Esophagus squamous epithelium (tissue), 5 donors: Measurements from ENCODE around the gene CRELD2. TPM values are rescaled to one million over a fixed set of nuclear protein-coding genes. Genes with fewer than 3 reads are reported as not detected.
A peak's percentile ranks its signal among the peaks of the same experiment; 100 is the strongest.

Source experiments
- DNase-seq: peaks from one replicate; lab custom pipeline; 2025; lab: John Stamatoyannopoulos, UW
- H3K27ac ChIP-seq, 4 donors: fragments of 200-600 bp; sonication (generic); one replicate each; pipeline ENCODE4 v1.5.1; 2016 to 2019; ENCODE audit warnings: mild to moderate bottlenecking in 1 of 4
- H3K27me3 ChIP-seq, 4 donors: fragments of 200-600 bp; sonication (generic); 1 replicate in 3 of 4; 2 replicates in 1 of 4; pipeline versions ENCODE4 v1.5.1 to v1.6.0; 2017 to 2021; ENCODE audit warnings: antibody characterized with exemption in 1 of 4
- H3K36me3 ChIP-seq, 3 donors: fragments of 200-600 bp; sonication (generic); one replicate each; pipeline ENCODE4 v1.5.1; 2016 to 2019
- H3K4me1 ChIP-seq, 3 donors: fragments of 200-600 bp; sonication (generic); one replicate each; pipeline ENCODE4 v1.5.1; 2017 to 2019
- H3K4me3 ChIP-seq, 4 donors: fragments of 200-600 bp; sonication (generic); 1 replicate in 3 of 4; 2 replicates in 1 of 4; pipeline ENCODE4 v1.5.1; 2016 to 2019; ENCODE audit warnings: mild to moderate bottlenecking in 2 of 4, moderate library complexity in 1 of 4
- H3K9me3 ChIP-seq, 3 donors: fragments of 200-600 bp; sonication (generic); one replicate each; pipeline ENCODE4 v1.5.1; 2016 to 2019
- CTCF ChIP-seq, 6 experiments: fragments of 450-650 bp in 4 of 6; fragments of 200-600 bp in 2 of 6; sonication (generic) in 2 of 6; IDR thresholded peaks; one replicate each; pipeline ENCODE4 v1.5.1; 2016 to 2019; ENCODE audit warnings: antibody characterized with exemption in 6 of 6, mild to moderate bottlenecking in 4 of 6, moderate library complexity in 4 of 6
- POLR2A ChIP-seq, 4 donors: fragments of 450-650 bp; IDR thresholded peaks; one replicate each; pipeline ENCODE4 v1.6.1; 2017; ENCODE audit warnings: antibody characterized with exemption in 4 of 4, mild to moderate bottlenecking in 4 of 4, moderate library complexity in 3 of 4
- WGBS, 2 donors: methylation state at CpG; one replicate each; pipeline ENCODE4 v1.1.5; 2018; 5-methylcytosine and 5-hydroxymethylcytosine counted together
- intact Hi-C: fragments of 100-400 bp; cut with DNase I; formaldehyde crosslinking; loops from one replicate; pipeline ENCODE4 v1.15.0; 2022
- total RNA-seq, 4 donors: library from RNA; depleted of rRNA; stranded (reverse); fragments of >200 nt; gene quantifications; one replicate each; pipeline ENCODE4 v1.1.0, GENCODE V29; 2016
- donor health status: DM: yes; HTN: yes; CAD: no.

CRELD2 gene
- total RNA-seq, 4 donors from 2014 or later = 22.7 to 45.7 (median 35.5) TPM

- Histone ChIP-seq H3K36me3 (peaks cover 13 to 19% (median 17%) of the 10 kb centered on the region in 3 donors), H3K9me3 (no peaks in the 10 kb centered on the region), H3K27ac (peak overlapping the region in 1 of 4 donors; percentile 54), H3K27me3 (no peaks in the 10 kb centered on the region), H3K4me3 (no peak overlapping the region), H3K4me1 (peaks cover 30 to 66% (median 35%) of the 10 kb centered on the region in 3 donors)
- WGBS, 2 donors = 82 to 100% methylated on average over 3 to 7 of the region's 16 CpGs
- intact Hi-C loops = no loop called here
- TF ChIP-seq CTCF (IDR thresholded peaks at IDR 0.05) = no peak
- no peak for TF ChIP-seq POLR2A (IDR thresholded peaks at IDR 0.05)
- no peak for DNase-seq
Measured at GRCh38 chr22:49958366-49958921, 40.0 kb downstream of the CRELD2 start.

GRCh38 chr22:49958931-49959781 is 40.7 kb downstream of the CRELD2 start:
- no peak for TF ChIP-seq CTCF (IDR thresholded peaks at IDR 0.05)
- TF ChIP-seq POLR2A (IDR thresholded peaks at IDR 0.05) = no peak
- WGBS, 2 donors = 70 to 80% methylated on average over 17 of the region's 29 CpGs
- intact Hi-C loops = no loop called here
- H3K4me3 ChIP-seq = peak overlapping the region; percentile 70 to 92 (median 82)
- no peaks in the 10 kb centered on the region for H3K9me3 ChIP-seq
- no peak for DNase-seq
- peak overlapping the region; percentile 95 to 100 (median 99) for H3K27ac ChIP-seq
- no peaks in the 10 kb centered on the region for H3K27me3 ChIP-seq
- peaks cover 21 to 26% (median 23%) of the 10 kb centered on the region in 3 donors for H3K36me3 ChIP-seq
- peaks cover 30 to 66% (median 35%) of the 10 kb centered on the region in 3 donors for H3K4me1 ChIP-seq

GRCh38 chr22:49959782-49960158 is 41.3 kb downstream of the CRELD2 start:
- intact Hi-C loops = no loop called here
- no peaks in the 10 kb centered on the region for H3K27me3 ChIP-seq
- no peaks in the 10 kb centered on the region for H3K9me3 ChIP-seq
- no peak for TF ChIP-seq POLR2A (IDR thresholded peaks at IDR 0.05)
- TF ChIP-seq CTCF (IDR thresholded peaks at IDR 0.05) = peak in 3 of 6 experiments; percentile 3 to 17 (median 13)
- H3K4me1 ChIP-seq = peaks cover 32 to 66% (median 36%) of the 10 kb centered on the region in 3 donors
- H3K27ac ChIP-seq = peak overlapping the region; percentile 95 to 100 (median 99)
- no peak for DNase-seq
- H3K36me3 ChIP-seq = peaks cover 23 to 32% (median 29%) of the 10 kb centered on the region in 3 donors
- peak overlapping the region; percentile 70 to 92 (median 82) for H3K4me3 ChIP-seq
- WGBS, 2 donors = 0% methylated on average over 2 of the region's 21 CpGs; no CpG with 5 or more reads in 1 of the 2 donors

GRCh38 chr22:49960159-49961004 is 41.9 kb downstream of the CRELD2 start, which contains the start of gene PIM3:
Gene PIM3 (plus strand): TSS chr22:49960772. CDS start chr22:49960948, 176 bp downstream.
- no peaks in the 10 kb centered on the region for H3K27me3 ChIP-seq
- peak within 1 kb of the TSS; percentile 95 to 100 (median 99) for H3K27ac ChIP-seq
- intact Hi-C loops = no loop called here
- H3K9me3 ChIP-seq = no peaks in the 10 kb centered on the region
- no CpG with 5 or more reads among the region's 137 CpGs for WGBS, 2 donors
- peaks cover 36 to 66% (median 39%) of the 10 kb centered on the region in 3 donors for H3K4me1 ChIP-seq
- DNase-seq = peak; percentile 78
- peak within 1 kb of the TSS; percentile 70 to 92 (median 82) for H3K4me3 ChIP-seq
- TF ChIP-seq CTCF (IDR thresholded peaks at IDR 0.05) (peak in 4 of 6 experiments; percentile 0 to 14 (median 7)), POLR2A (IDR thresholded peaks at IDR 0.05) (peak in 3 of 4 donors; percentile 14 to 95 (median 81))
- peaks cover 23 to 38% (median 29%) of the 10 kb centered on the region in 3 donors for H3K36me3 ChIP-seq
